GM23338 (cell line): Measurements from ENCODE around the gene MCEE. TPM values are rescaled to one million over a fixed set of nuclear protein-coding genes. Genes with fewer than 3 reads are reported as not detected.

Experiments used
- ATAC-seq: fragments of 200-7000 bp; cut with Tn5 transposase; 3 replicates; pipeline ENCODE4 v1.9.1; 2020
- DNase-seq: peaks from one replicate; pipeline ENCODE4 v3.0.0-alpha.2; 2015; ENCODE audit warnings: low spot score
- H2AFZ ChIP-seq: fragments of 200-600 bp; sonication (generic); 2 replicates; pipeline ENCODE4 v1.8.0; 2016; ENCODE audit warnings: antibody characterized with exemption, mild to moderate bottlenecking, moderate library complexity
- H3F3A ChIP-seq: fragments of 200-600 bp; sonication (generic); replicated peaks from 2 replicates; pipeline ENCODE4 v1.8.0; 2017; ENCODE audit warnings: antibody characterized with exemption, mixed run types, low read depth
- H3K27ac ChIP-seq: fragments of 200-600 bp; sonication (generic); 2 replicates; pipeline ENCODE4 v1.6.1; 2016; ENCODE audit warnings: low read depth
- H3K27me3 ChIP-seq: fragments of 200-600 bp; sonication (generic); 2 replicates; pipeline ENCODE4 v1.8.0; 2016; ENCODE audit warnings: mild to moderate bottlenecking, mixed run types, moderate library complexity; ENCODE audit not compliant: insufficient read depth
- H3K36me3 ChIP-seq: fragments of 200-600 bp; sonication (generic); 2 replicates; pipeline ENCODE4 v1.8.0; 2016; ENCODE audit warnings: mild to moderate bottlenecking; ENCODE audit not compliant: insufficient read depth
- H3K4me1 ChIP-seq: fragments of 200-600 bp; sonication (generic); 2 replicates; pipeline ENCODE4 v1.8.0; 2016; ENCODE audit warnings: mild to moderate bottlenecking, moderate library complexity; ENCODE audit not compliant: insufficient read depth
- H3K4me2 ChIP-seq: fragments of 200-600 bp; sonication (generic); 2 replicates; pipeline ENCODE4 v1.7.1; 2017; ENCODE audit warnings: mixed run types
- H3K4me3 ChIP-seq: fragments of 200-600 bp; sonication (generic); 2 replicates; pipeline ENCODE4 v1.6.1; 2016; ENCODE audit warnings: mixed run types
- H3K79me2 ChIP-seq: fragments of 200-600 bp; sonication (generic); replicated peaks from 2 replicates; pipeline ENCODE4 v1.8.0; 2017; ENCODE audit warnings: mild to moderate bottlenecking; ENCODE audit not compliant: insufficient read depth
- H3K9me2 ChIP-seq: fragments of 200-600 bp; sonication (generic); 2 replicates; pipeline ENCODE4 v1.8.0; 2017; ENCODE audit not compliant: insufficient read depth
- H4K20me1 ChIP-seq: fragments of 200-600 bp; sonication (generic); replicated peaks from 2 replicates; pipeline ENCODE4 v1.8.0; 2017; ENCODE audit warnings: mild to moderate bottlenecking; ENCODE audit not compliant: insufficient read depth
- H3K27ac Mint-ChIP-seq: 2 replicates; pipeline ENCODE4 v1.8.0; 2020; ENCODE audit warnings: inconsistent platforms, mild to moderate bottlenecking, moderate library complexity, mixed read lengths
- H3K27me3 Mint-ChIP-seq: 3 replicates; pipeline ENCODE4 v1.8.0; 2022; ENCODE audit warnings: low read depth, mild to moderate bottlenecking, moderate library complexity, mixed read lengths, inconsistent platforms; ENCODE audit not compliant: insufficient read depth, poor library complexity
- H3K36me3 Mint-ChIP-seq: 3 replicates; pipeline ENCODE4 v1.8.0; 2021; ENCODE audit warnings: low read depth, mild to moderate bottlenecking, inconsistent platforms, moderate library complexity, mixed read lengths
- H3K4me1 Mint-ChIP-seq: 3 replicates; pipeline ENCODE4 v1.8.0; 2020; ENCODE audit warnings: mild to moderate bottlenecking, inconsistent platforms, mixed read lengths
- H3K4me3 Mint-ChIP-seq: 3 replicates; pipeline ENCODE4 v1.8.0; 2021; ENCODE audit warnings: moderate library complexity, mild to moderate bottlenecking, inconsistent platforms, mixed read lengths
- H3K9me3 Mint-ChIP-seq: 3 replicates; pipeline ENCODE4 v1.8.0; 2020; ENCODE audit warnings: moderate library complexity, mild to moderate bottlenecking, inconsistent platforms, mixed read lengths
- POLR2AphosphoS5 ChIP-seq: IDR thresholded peaks from 2 replicates; pipeline ENCODE4 v1.6.1; 2016; ENCODE audit warnings: antibody characterized with exemption, low read depth
- STAT1 ChIP-seq: IDR thresholded peaks from one replicate; pipeline ENCODE4 v1.6.1; 2016; ENCODE audit warnings: antibody characterized with exemption; ENCODE audit not compliant: unreplicated experiment
- ZNF331 ChIP-seq: fragments of 250-450 bp; sonication (Bioruptor Pico); IDR thresholded peaks from 2 replicates; pipeline ENCODE4 v1.5.0; 2020; ENCODE audit warnings: low read depth, mild to moderate bottlenecking, moderate library complexity
- polyA plus RNA-seq: library from polyadenylated mRNA; unstranded; fragments of >200 nt; fragmentation: Nextera tagmentation; extraction: Ambion mirVana; gene quantifications from 2 replicates; pipeline ENCODE4 v1.2.1, GENCODE V29; 2016
- total RNA-seq: library from RNA; depleted of rRNA; stranded (reverse); fragments of >200 nt; shearing (Covaris generic); gene quantifications from 2 replicates; pipeline ENCODE4 v1.2.3, GENCODE V29; 2014
- TF ChIP-seq, protein P1 (sequence below): fragments of 250-450 bp; sonication (Bioruptor Pico); IDR thresholded peaks from 2 replicates; pipeline ENCODE4 v1.5.0; 2020; ENCODE audit warnings: mild to moderate bottlenecking, moderate library complexity
- TF ChIP-seq, protein P2 (sequence below), 2 experiments: fragments of 200-600 bp in 1 of 2; sonication (generic) in 1 of 2; conservative IDR thresholded peaks; 2 replicates each; pipeline versions ENCODE4 v1.5.1 to v1.6.1; 2016 to 2017; ENCODE audit warnings: antibody characterized with exemption in 2 of 2, low read depth in 2 of 2, mild to moderate bottlenecking in 2 of 2, moderate library complexity in 1 of 2

Gene MCEE
- total and polyA plus RNA-seq, 2 experiments from 2014 or later = 8.4 to 26.2 TPM

GRCh38 chr2:71174207-71174606 is 44.2 kb upstream of the MCEE start:
- no peak overlapping the region for H3K4me2 ChIP-seq
- no peak overlapping the region for H3K4me3 ChIP-seq
- no peaks in the 10 kb centered on the region for H3F3A ChIP-seq
- no peak overlapping the region for H2AFZ ChIP-seq
- no peaks in the 10 kb centered on the region; the same call in 2 of the 3 replicates for H3K9me3 Mint-ChIP-seq
- H3K4me1 ChIP-seq = 0 out of 2 replicates have a peak, but pooled peaks cover 5% of the 10 kb centered on the region
- H4K20me1 ChIP-seq = no peaks in the 10 kb centered on the region
- no peaks in the 10 kb centered on the region for H3K9me2 ChIP-seq
- H3K27ac ChIP-seq = no peak overlapping the region
- H3K4me3 Mint-ChIP-seq = no peak overlapping the region
- DNase-seq (no peak), ATAC-seq (no peak)
- no peaks in the 10 kb centered on the region for H3K79me2 ChIP-seq
- H3K4me1 Mint-ChIP-seq = peaks cover 23% of the 10 kb centered on the region
- H3K36me3 ChIP-seq = no peaks in the 10 kb centered on the region
- no peak overlapping the region for H3K27ac Mint-ChIP-seq
- no peaks in the 10 kb centered on the region for H3K27me3 ChIP-seq
- H3K27me3 Mint-ChIP-seq = peaks cover 7% of the 10 kb centered on the region
- H3K36me3 Mint-ChIP-seq = no peaks in the 10 kb centered on the region; the same call in 2 of the 3 replicates
- TF ChIP-seq POLR2AphosphoS5 (no peak), ZNF331 (CRISPR knock-in tag) (no peak), STAT1 (no peak)
- TF ChIP-seq, protein P1, sequence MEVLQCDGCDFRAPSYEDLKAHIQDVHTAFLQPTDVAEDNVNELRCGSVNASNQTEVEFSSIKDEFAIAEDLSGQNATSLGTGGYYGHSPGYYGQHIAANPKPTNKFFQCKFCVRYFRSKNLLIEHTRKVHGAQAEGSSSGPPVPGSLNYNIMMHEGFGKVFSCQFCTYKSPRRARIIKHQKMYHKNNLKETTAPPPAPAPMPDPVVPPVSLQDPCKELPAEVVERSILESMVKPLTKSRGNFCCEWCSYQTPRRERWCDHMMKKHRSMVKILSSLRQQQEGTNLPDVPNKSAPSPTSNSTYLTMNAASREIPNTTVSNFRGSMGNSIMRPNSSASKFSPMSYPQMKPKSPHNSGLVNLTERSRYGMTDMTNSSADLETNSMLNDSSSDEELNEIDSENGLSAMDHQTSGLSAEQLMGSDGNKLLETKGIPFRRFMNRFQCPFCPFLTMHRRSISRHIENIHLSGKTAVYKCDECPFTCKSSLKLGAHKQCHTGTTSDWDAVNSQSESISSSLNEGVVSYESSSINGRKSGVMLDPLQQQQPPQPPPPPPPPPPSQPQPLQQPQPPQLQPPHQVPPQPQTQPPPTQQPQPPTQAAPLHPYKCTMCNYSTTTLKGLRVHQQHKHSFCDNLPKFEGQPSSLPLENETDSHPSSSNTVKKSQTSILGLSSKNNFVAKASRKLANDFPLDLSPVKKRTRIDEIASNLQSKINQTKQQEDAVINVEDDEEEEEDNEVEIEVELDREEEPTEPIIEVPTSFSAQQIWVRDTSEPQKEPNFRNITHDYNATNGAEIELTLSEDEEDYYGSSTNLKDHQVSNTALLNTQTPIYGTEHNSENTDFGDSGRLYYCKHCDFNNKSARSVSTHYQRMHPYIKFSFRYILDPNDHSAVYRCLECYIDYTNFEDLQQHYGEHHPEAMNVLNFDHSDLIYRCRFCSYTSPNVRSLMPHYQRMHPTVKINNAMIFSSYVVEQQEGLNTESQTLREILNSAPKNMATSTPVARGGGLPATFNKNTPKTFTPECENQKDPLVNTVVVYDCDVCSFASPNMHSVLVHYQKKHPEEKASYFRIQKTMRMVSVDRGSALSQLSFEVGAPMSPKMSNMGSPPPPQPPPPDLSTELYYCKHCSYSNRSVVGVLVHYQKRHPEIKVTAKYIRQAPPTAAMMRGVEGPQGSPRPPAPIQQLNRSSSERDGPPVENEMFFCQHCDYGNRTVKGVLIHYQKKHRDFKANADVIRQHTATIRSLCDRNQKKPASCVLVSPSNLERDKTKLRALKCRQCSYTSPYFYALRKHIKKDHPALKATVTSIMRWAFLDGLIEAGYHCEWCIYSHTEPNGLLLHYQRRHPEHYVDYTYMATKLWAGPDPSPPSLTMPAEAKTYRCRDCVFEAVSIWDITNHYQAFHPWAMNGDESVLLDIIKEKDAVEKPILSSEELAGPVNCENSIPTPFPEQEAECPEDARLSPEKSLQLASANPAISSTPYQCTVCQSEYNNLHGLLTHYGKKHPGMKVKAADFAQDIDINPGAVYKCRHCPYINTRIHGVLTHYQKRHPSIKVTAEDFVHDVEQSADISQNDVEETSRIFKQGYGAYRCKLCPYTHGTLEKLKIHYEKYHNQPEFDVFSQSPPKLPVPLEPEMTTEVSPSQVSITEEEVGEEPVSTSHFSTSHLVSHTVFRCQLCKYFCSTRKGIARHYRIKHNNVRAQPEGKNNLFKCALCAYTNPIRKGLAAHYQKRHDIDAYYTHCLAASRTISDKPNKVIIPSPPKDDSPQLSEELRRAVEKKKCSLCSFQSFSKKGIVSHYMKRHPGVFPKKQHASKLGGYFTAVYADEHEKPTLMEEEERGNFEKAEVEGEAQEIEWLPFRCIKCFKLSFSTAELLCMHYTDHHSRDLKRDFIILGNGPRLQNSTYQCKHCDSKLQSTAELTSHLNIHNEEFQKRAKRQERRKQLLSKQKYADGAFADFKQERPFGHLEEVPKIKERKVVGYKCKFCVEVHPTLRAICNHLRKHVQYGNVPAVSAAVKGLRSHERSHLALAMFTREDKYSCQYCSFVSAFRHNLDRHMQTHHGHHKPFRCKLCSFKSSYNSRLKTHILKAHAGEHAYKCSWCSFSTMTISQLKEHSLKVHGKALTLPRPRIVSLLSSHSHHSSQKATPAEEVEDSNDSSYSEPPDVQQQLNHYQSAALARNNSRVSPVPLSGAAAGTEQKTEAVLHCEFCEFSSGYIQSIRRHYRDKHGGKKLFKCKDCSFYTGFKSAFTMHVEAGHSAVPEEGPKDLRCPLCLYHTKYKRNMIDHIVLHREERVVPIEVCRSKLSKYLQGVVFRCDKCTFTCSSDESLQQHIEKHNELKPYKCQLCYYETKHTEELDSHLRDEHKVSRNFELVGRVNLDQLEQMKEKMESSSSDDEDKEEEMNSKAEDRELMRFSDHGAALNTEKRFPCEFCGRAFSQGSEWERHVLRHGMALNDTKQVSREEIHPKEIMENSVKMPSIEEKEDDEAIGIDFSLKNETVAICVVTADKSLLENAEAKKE (CRISPR knock-in tag) = no peak
- TF ChIP-seq, protein P2, sequence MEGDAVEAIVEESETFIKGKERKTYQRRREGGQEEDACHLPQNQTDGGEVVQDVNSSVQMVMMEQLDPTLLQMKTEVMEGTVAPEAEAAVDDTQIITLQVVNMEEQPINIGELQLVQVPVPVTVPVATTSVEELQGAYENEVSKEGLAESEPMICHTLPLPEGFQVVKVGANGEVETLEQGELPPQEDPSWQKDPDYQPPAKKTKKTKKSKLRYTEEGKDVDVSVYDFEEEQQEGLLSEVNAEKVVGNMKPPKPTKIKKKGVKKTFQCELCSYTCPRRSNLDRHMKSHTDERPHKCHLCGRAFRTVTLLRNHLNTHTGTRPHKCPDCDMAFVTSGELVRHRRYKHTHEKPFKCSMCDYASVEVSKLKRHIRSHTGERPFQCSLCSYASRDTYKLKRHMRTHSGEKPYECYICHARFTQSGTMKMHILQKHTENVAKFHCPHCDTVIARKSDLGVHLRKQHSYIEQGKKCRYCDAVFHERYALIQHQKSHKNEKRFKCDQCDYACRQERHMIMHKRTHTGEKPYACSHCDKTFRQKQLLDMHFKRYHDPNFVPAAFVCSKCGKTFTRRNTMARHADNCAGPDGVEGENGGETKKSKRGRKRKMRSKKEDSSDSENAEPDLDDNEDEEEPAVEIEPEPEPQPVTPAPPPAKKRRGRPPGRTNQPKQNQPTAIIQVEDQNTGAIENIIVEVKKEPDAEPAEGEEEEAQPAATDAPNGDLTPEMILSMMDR (conservative IDR thresholded peaks at IDR 0.05; ENCODE audit: low read depth in 2 of 2) = no peak
